ENCODE data around the gene SMOC1.

SMOC1 gene

GRCh38 chr14:69980457-69981425 lies 101.5 kb downstream of the SMOC1 start:
- no peak for DNase-seq (ENCODE audit: low spot score)

- no peak for DNase-seq (ENCODE audit: low spot score)
These were observed 103.1 kb downstream of the SMOC1 start for GRCh38 chr14:69982220-69982839.

GRCh38 chr14:69982886-69983285 lies 103.7 kb downstream of the SMOC1 start:
- no peak for DNase-seq (ENCODE audit: low spot score)

- no peak for DNase-seq (ENCODE audit: low spot score)
These were observed 104.1 kb downstream of the SMOC1 start for GRCh38 chr14:69983317-69983716.

DNA sequence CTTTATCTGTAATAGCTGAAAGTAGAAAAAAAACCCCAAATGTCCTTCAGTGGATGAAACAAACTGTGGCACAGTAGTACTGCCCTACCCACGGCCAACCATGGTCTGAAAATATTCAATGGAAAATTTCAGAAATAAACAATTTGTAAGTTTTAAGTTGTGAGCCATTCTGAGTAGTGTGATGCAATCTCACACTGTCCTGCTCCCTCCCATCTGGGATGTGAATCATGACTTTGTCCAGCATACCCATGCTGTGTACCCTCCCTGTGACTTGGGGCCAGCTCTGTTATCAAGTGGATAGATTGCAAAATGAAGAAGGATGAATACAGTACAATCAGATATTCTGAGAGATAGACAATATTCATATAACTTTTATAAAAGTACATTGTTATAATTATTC lies 106.2 kb downstream of the SMOC1 start:
- DNase-seq (ENCODE audit: low spot score): no peak

DNA sequence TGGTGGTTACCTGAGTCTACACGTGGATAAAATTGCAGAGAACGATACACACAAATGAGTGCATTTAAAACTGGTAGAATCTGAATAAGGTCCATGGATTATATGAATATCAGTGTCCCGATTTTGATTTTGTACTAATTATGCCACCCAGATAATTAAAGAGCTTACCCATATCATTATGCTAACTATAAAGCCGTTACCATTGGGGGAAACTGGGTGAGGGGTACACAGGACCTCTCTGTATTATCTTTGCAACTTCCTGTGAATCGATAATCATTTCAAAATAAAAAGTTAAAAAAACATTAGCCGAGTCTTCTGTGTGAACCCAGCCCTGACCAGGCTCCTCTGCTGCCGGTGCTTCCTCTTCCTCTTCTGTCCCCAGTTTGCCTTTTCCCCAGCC lies 107.1 kb downstream of the SMOC1 start:
- DNase-seq (ENCODE audit: low spot score): no peak

DNA sequence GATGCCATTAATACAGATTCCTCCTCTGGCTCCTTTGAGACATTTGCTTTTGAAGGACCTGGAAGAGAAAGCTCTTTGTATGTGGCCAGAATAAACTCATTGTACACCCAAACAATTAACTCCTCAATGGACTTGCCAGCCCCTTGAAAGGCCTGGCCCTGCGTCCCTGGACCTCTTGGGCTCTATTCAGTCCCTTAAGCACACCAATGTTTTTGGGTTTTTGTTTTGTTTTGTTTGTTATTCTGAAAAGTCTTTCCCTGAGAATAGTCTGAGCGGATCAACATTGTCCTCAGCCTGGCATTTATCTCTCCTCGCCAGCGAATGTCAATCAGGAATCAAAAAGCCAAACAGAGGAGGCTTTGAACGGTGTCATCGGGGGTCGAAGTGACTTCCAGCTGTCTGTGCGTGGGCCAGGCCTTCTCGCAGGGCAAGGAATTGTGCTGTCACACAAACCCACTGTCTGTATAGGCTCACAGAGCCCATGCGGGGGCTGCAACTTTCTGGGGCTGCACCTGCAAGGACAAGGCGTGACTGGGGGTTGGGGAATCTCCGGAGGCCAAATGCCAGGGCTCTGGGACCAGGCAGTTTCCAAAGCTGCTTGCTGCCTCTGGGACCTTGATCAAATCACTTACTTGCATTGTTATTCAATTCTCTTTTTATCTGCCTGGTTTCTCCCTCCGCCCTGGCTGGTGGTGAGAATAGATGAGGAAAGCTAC lies 108.3 kb downstream of the SMOC1 start:
- no peak for DNase-seq (ENCODE audit: low spot score)

DNA sequence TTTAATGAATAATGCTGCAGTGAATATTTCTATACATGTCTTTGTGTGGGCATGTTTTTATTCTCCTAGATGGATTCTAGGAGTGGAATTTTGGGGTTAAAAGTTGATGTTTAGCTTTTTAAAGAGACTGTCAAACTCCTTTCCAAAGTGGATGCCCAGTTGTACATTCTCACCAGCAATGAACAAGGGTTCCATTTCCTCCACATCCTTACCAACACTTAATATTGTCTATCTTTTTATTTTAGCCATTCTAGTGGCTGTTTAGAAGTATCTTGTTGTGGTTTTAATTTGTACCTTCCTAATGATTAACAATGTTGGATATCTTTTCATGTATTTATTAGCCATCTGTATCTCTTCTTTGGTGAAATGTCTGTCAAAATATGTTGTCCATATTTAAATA lies 109.8 kb downstream of the SMOC1 start:
- no peak for DNase-seq (ENCODE audit: low spot score)

DNA sequence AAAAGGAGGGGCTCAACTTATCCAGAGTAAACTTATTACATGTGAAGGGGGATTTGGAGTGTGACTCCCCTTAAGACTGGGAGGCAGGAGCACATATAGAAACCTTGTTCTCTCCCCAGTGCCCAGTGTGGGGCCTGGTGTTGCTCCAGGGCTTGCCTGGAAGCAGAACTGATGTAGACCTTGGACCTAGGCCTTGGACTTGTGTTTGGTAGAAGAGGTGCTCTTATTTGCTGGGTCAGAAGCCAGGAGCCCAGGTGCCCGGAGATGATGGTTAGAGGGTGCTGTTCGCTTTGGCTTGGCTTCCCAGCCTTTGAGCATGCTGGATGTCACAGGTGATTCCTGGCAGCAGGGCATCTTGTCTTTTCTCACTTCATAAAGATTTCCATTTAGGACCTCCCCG lies 110.4 kb downstream of the SMOC1 start:
- no peak for DNase-seq (ENCODE audit: low spot score)

DNA sequence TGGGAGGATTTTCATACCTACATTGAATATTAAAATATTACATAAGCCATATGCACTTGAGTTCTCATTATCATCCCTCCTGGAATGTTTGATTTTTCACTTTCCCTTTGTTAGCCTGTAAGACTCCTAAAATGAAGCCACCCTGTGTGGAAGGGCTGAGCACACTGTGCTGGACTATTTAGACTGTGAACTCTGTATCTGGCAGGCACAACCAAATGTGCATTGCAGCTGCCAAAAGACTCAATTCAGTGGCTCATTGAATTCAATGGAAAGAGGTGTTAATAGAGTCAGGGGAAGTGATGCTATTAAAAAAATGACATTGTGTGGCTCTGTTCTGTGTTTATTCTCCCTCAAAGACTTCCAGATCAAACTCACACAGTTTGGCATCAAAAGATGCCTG lies 111.1 kb downstream of the SMOC1 start:
- no peak for DNase-seq (ENCODE audit: low spot score)

GRCh38 chr14:69991422-69991821 lies 112.2 kb downstream of the SMOC1 start:
- no peak for DNase-seq (ENCODE audit: low spot score)

GRCh38 chr14:69992564-69992963 lies 113.3 kb downstream of the SMOC1 start:
- no peak for DNase-seq (ENCODE audit: low spot score)

DNA sequence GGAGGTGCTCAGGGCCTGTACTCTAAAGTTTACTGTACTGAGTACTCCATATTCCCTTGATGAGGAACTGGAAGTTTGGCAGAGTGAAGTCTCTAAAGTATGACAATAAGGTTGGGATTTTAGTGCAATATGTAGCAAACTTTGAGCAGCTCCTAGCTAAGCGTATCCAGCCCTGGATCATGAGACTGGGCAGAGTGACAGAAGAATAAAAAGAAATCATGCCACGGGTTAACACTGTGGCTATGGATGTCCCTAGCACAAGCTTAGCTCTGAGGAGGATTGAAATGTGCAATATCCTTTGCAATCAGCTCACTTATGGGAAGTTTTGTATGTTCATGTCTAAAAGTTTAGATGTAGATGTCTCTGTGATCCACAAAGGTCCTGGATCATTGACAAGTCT lies 114.1 kb downstream of the SMOC1 start:
- no peak for DNase-seq (ENCODE audit: low spot score)

GRCh38 chr14:69994002-69994401 lies 114.8 kb downstream of the SMOC1 start:
- DNase-seq (ENCODE audit: low spot score): no peak

DNA sequence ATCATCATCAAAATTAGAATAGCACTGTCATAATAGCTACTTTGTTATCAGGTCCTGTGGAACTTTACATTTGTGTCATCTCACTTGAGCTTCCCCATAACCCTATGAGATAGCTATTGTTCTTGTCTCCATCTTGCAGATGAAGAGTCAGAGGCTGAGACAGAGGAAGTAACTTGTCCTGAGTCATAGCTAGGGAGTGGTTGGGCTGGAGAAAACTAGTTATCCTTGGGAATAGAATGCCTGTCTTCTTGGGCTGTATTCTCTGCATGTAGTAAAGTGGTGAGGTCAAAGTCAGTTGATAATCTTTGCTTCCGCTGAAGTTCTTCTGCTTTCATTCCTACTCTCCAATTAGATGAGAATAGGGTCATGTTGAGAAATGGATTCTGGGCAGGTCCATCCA lies 117.0 kb downstream of the SMOC1 start:
- no peak for DNase-seq (ENCODE audit: low spot score)

GRCh38 chr14:69997849-69998248 lies 118.6 kb downstream of the SMOC1 start:
- no peak for DNase-seq (ENCODE audit: low spot score)

- peak; percentile 29 for DNase-seq (ENCODE audit: low spot score)
These were observed 120.1 kb downstream of the SMOC1 start for GRCh38 chr14:69999261-69999674.

DNA sequence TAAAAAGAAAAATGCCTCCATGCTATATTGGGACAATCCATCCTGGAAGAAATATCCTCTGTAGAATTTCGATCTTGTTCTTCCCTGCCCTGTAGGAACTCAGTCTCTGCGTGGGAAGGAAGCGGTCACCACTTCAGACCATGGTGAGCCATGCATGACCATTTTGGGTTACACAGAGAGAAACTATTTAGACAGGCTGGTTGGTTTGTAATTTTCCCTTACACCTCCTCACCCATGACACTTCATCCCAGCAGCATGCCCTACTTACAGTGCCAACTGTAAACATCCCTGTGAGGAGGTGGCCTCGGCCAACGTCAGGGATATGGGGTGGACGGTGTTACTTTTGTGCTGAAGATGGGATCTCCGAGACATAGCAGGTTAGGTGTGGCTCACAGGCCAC lies 121.4 kb downstream of the SMOC1 start:
- DNase-seq (ENCODE audit: low spot score): no peak

- DNase-seq (ENCODE audit: low spot score): no peak
These were observed 123.6 kb downstream of the SMOC1 start for GRCh38 chr14:70002589-70003346.

GRCh38 chr14:70004791-70005190 lies 125.6 kb downstream of the SMOC1 start:
- no peak for DNase-seq (ENCODE audit: low spot score)

GRCh38 chr14:70005281-70005805 lies 126.1 kb downstream of the SMOC1 start:
- DNase-seq (ENCODE audit: low spot score): peak; percentile 8

GRCh38 chr14:70006699-70007098 lies 127.5 kb downstream of the SMOC1 start:
- DNase-seq (ENCODE audit: low spot score): no peak

Data from LoVo (cell line).